HG03039 (cell line): ENCODE measurements around the gene CLTA.

Source experiments
- ATAC-seq: cut with Tn5 transposase; IDR thresholded peaks from one replicate; pipeline ENCODE4 v1.9.1; 2021; ENCODE audit warnings: mild to moderate bottlenecking, moderate library complexity; ENCODE audit not compliant: unreplicated experiment

Gene CLTA

GRCh38 chr9:36187414-36187813 lies 3.3 kb upstream of the CLTA start:
- ATAC-seq = no peak

GRCh38 chr9:36188212-36188611 lies 2.5 kb upstream of the CLTA start:
- no peak for ATAC-seq

DNA sequence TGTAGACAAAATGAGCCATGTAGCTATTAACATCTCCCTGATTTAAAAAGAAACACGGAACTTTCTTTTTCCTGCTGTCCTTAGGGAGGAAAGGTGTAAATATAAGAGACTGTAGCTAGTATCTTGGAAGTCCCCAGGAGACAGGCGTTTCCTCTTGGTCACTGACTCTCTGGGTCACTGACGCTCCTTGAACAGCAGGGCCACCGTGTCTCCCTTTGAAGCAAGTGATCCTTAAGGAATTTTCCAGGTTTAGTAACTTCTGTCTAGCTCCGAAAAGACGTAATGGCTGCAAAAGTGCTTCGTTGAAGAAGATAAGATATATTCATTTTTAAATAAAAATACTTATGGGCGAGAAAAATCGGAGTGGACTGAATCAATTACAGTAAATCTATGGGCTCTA lies 745 bp upstream of the CLTA start:
- no peak for ATAC-seq

DNA sequence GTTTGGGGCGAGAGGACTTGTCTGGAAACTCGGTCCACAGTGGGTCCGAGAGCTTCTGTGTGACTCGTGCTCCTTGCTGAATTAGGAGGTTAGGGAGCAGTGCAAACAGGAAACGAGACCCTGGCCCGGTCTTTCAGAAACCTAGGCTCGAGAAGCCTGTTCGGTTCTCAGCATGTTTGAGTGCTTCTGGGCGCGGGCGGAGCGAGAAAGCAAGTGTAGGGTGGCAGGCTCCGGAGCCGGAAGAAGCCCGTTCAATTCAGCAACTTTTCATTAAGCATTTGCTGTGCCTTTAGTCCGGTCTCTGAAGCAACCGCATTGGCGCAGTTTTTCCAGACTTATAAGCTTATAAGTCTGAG lies 547 bp downstream of the CLTA start:
- ATAC-seq = peak; percentile 8

DNA sequence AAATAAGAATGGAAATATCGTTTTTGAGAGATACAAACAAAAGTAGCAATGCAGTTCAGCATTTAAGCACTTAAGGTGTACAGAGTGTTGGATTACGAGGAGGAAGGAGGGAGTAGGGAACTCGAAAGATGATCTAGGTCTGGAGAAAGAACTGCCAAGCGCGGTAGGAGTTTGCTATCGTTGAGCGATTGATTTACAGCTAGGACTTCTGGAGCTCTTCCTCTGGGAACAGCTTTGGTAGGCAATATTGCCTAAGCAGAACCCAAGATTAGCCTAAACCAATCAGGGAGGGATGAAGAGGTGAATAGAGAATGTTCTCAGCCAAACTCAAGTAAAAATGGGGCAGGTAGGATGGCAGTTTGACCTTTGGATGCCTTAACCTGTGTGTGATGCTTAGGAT lies 965 bp downstream of the CLTA start:
- ATAC-seq = no peak

- ATAC-seq = no peak
These were observed 1.5 kb downstream of the CLTA start for GRCh38 chr9:36192196-36192595.

DNA sequence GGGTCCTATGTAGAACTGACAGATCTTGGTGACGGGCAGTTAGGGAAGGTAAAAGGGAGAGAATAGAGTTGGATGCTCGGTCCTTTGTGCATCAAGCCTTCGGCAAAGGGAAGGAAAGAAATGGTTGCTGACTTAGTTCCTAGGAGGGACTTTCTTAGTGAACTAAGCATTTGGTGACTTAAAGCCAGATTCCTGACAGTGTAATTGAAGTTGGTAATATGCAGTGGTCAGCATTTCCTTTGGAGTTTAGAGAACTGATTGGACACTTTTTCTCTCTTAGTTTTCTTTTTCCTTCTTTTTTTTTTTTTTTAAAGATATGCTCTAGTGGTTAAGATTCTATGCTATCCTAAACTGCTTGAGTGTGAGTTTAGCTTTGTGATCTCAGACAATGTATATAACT lies 2.3 kb downstream of the CLTA start:
- ATAC-seq = no peak

- no peak for ATAC-seq
These were observed 3.7 kb downstream of the CLTA start for GRCh38 chr9:36194326-36195000.

GRCh38 chr9:36204906-36205547 lies 14.3 kb downstream of the CLTA start:
- ATAC-seq = no peak

DNA sequence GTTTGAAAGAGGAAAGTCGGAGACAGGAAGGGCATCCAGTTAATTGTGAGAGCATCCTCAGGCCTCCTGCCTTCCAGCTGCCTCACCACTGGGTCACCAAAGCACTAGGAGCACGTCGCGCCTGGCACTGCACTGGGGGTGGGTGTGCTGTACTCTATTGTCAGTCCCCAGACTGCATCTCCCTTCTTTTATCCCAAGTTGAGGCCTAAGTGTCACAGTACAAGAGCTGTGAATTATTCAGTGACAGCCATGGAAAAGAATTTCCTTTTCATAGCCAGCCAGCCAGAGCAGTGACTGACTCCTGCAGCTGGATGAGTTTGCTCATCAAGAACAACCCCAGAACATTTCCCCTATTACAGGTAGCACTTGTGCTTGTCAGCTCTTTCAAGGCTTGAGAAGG lies 16.3 kb downstream of the CLTA start:
- ATAC-seq = no peak

GRCh38 chr9:36207546-36208012 lies 16.9 kb downstream of the CLTA start:
- ATAC-seq = no peak

GRCh38 chr9:36208521-36209253 lies 18.0 kb downstream of the CLTA start:
- ATAC-seq = no peak

- no peak for ATAC-seq
These were observed 20.0 kb downstream of the CLTA start for GRCh38 chr9:36210722-36211121.

DNA sequence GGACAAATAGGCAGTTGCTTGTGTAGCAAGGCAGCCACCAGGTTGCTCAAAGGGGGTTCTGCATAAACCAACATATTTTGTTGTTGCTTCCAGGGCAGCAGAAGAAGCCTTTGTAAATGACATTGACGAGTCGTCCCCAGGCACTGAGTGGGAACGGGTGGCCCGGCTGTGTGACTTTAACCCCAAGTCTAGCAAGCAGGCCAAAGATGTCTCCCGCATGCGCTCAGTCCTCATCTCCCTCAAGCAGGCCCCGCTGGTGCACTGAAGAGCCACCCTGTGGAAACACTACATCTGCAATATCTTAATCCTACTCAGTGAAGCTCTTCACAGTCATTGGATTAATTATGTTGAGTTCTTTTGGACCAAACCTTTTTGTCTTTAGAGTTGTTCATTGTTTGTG lies 20.8 kb downstream of the CLTA start:
- ATAC-seq = no peak

DNA sequence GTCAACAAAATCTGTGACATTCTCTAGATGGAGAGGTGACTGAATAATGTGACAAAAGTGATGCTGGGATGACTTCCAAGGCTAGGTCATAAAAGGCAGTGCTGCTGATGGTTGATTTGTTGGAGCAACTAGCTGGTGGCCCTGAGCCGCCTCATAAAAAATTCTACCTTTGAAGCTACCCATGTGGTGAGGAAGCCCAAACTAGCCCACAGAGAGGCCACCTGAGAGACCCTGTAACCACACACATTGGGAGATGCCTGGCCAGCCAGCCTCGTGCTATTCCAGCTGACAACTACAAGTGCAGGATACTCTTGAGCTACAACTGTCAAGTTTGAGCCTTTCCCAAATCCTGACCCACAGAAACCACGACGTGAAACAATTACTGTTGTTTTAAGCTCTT lies 22.7 kb downstream of the CLTA start:
- ATAC-seq = no peak

GRCh38 chr9:36213989-36214388 lies 23.3 kb downstream of the CLTA start:
- no peak for ATAC-seq

GRCh38 chr9:36214571-36214970 lies 23.9 kb downstream of the CLTA start:
- no peak for ATAC-seq

DNA sequence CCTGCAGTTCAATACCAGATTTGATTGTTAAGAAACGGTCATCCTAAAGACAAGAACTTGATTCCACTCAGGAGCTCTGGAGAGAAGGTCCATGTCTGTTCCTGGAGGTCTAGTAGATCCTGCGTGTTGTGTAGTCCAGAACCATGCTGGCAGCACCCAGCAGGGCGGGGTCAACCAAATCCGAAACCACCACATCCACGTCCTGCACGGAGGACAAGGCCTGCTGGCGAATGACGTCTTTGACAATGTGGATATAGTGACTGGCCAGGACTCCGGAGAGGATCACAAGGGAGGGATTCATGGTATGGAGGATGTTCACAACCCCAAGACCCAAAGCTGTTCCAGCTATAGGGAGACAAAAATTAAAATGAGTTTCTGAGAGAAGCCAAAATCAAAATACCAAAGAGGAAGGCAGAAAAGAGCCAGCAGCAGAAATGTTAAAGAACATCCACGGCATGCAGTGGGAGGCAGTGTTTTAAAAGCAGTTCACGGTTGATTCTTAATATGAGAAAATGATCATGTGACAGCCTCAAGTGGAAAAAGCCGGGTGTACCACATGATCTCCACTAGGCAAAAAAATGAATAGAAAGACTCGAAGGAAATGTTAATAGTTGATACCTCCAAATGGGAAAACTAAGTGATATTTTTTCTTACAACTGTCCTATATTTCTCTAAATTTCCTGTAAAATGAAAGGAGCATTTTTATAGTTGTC lies 26.7 kb downstream of the CLTA start:
- ATAC-seq = no peak

- ATAC-seq = no peak
These were observed 27.3 kb downstream of the CLTA start for GRCh38 chr9:36218011-36218410.

GRCh38 chr9:36218411-36218901 lies 27.7 kb downstream of the CLTA start:
- ATAC-seq = no peak

DNA sequence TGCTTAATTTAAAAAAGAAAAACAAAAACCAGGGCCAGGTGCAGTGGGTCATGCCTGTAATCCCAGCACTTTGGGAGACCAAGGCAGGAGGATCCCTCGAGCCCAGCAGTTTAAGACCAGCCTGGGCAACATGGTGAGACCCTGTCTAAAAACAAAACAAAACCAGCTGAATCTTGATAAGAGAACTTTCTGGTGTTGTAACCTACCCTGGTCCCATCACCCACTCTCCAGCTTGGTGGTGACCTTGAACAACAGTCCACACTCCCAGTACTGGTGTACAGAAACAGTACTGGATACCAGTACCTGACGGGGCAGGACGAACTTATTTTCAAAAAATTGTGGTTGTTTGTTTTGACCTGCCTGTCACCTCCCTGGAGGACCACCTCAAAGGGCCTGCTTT lies 30.9 kb downstream of the CLTA start:
- ATAC-seq = no peak
